K562 (cell line): ENCODE data around the gene FOXP4.

Experiments
- EP300 ChIP-seq: IDR thresholded peaks from 2 replicates; pipeline ENCODE4 v1.6.1; 2012; ENCODE audit warnings: low read length, improper control_type of control experiment
- POLR2AphosphoS2 ChIP-seq: IDR thresholded peaks from 2 replicates; pipeline ENCODE4 v1.6.1; 2012; ENCODE audit warnings: low read length, improper control_type of control experiment
- PRPF4 ChIP-seq: fragments of 200-400 bp; formaldehyde crosslinking; IDR thresholded peaks from one replicate; pipeline ENCODE4 v1.6.1; 2017; ENCODE audit warnings: low read length, low read depth, mild to moderate bottlenecking; ENCODE audit not compliant: insufficient read depth, poor library complexity, severe bottlenecking
- RBM14 ChIP-seq: fragments of 200-400 bp; formaldehyde crosslinking; IDR thresholded peaks from 2 replicates; pipeline ENCODE4 v1.6.1; 2018; ENCODE audit warnings: low read depth, mild to moderate bottlenecking, low read length, moderate library complexity, borderline replicate concordance; ENCODE audit not compliant: insufficient read depth
- TRIM24 ChIP-seq, 2 experiments: fragments of 450-650 bp; IDR thresholded peaks; 2 replicates each; pipeline ENCODE4 v1.6.1; 2016
- ZNF143 ChIP-seq: sonication (generic); formaldehyde crosslinking; IDR thresholded peaks from 2 replicates; pipeline ENCODE4 v1.9.0; 2022; ENCODE audit warnings: mild to moderate bottlenecking, missing genetic modification reagents

GRCh38 chr6:41519745-41520699 lies 26.2 kb upstream of the FOXP4 start:
- TF ChIP-seq PRPF4 (no peak), RBM14 (no peak), POLR2AphosphoS2 (no peak), TRIM24 (IDR thresholded peaks at IDR 0.05) (no peak), EP300 (no peak), ZNF143 (no peak)
